HFF-Myc (cell line): ENCODE data around the gene OPHN1.

Experiments used
- DNase-seq: peaks from one replicate; pipeline ENCODE4 v3.0.0-alpha.2; 2011; ENCODE audit warnings: low read depth; ENCODE audit errors: extremely low read depth
- H3K4me3 ChIP-seq: replicated peaks from 2 replicates; pipeline ENCODE4 v1.5.1; 2011; ENCODE audit warnings: low read depth, mild to moderate bottlenecking, control low read depth, low read length
- CTCF ChIP-seq: IDR thresholded peaks from 2 replicates; pipeline ENCODE4 v1.5.1; 2012; ENCODE audit warnings: mild to moderate bottlenecking, low read depth, low read length, control low read depth; ENCODE audit errors: missing control alignments

Gene OPHN1

GRCh38 chrX:68461576-68461975 is 28.3 kb upstream of the OPHN1 start:
- no peak for TF ChIP-seq CTCF
- no peak overlapping the region for H3K4me3 ChIP-seq
- no peak for DNase-seq

DNA sequence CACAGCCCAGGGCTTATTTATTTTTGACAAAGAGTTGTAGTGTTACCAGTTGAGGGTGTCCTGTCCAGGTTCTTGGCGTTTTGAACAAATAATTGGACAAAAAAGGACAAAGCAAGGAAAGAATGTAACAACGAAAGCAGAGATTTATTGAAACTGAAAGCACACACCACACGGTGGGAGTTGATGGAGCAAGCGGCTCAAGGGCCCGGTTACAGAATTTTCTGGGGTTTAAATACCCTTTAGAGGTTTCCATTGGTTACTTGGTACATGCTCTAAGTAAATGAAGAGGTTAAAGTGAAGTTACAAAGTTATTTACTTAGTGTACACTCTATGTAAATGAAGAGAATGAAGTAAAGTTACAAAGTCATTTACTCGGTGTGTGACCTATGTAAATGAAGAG is 27.8 kb upstream of the OPHN1 start:
- DNase-seq, result no peak
- no peak for TF ChIP-seq CTCF
- no peak overlapping the region for H3K4me3 ChIP-seq

- no peak for DNase-seq
- no peak overlapping the region for H3K4me3 ChIP-seq
- TF ChIP-seq CTCF, result no peak
Observed at GRCh38 chrX:68455151-68455510, 21.8 kb upstream of the OPHN1 start.

DNA sequence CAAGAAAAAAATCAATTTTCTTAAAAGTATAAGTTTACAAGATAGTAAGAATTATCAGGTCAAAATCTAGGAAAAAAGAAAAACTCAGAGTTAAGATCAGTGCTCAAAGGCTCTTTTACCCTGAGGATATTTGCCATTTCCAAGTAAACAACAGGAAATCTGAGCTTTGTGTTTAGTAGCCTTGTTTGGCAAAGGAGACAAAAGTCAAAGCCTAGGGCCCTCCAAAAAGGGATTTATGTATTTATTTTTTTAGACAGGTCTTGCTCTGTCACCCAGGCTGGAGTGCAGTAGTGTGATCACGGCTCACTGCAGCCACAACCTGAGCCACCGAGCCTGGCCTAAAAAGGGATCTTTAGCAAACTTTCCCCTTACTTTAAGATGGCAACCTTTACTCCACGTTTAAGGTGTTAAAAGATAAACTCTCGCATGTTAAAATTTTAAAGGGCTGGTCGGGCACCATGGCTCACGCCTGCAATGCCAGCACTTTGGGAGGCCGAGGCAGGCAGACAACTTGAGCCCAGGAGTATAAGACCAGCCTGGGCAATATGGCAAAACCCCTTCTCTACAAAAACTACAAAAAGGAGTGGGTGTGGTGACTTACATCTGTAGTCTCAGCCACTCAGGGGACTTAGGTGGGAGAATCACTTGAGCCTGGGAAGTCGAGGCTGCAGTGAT is 21.3 kb upstream of the OPHN1 start:
- no peak overlapping the region for H3K4me3 ChIP-seq
- TF ChIP-seq CTCF, result no peak
- DNase-seq, result no peak

DNA sequence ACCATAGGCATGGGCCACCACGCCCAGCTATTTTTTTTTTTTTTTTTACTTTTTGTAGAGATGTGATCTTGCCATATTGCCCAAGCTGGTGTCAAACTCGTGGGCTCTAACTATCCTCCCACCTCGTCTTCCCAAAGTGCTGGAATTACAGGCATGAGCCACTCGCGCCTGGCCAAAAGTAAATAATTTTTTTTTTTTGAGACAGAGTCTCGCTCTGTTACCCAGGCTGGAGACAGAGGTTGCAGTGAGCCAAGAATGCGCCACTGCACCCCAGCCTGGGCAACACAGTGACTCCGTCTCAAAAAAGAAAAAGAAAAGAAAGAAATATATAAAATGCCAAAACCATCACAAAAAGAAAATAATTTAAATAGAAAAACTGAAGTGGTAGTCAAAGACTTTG is 18.4 kb upstream of the OPHN1 start:
- no peak for TF ChIP-seq CTCF
- no peak overlapping the region for H3K4me3 ChIP-seq
- DNase-seq, result no peak

DNA sequence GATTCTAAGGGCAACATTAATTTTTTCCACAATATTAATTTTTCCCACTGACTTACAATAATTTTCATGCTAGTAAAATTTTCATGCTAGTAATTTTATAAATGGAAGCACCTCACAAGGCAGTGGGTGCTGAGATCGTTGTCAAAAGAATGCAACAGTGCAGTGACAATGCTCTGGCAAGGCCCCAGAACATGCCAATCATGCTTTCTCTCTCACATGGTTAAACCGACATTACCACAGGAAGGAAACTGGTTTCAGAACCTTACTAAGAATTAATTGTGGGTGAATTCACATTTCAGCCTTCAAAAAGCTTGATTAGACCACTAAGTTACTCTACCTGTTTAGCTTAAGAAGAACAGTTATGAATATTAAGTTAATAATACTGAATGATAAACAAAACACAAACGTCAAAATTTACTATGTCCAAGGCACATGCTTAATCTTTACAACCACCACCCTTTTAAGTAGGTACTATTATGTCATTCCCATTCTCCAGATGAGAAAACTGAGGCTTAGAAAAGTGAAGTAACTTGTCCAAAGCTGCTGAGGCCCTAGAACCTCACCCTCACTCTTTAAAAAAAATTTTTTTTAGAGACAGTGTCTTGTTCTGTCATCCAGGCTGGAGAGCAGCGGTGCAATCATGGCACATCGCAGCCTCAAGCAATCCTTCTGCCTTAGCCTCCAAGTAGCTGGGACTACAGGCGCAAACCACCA is 10.0 kb upstream of the OPHN1 start:
- TF ChIP-seq CTCF, result no peak
- no peak for DNase-seq
- H3K4me3 ChIP-seq, result no peak overlapping the region
